GM12801 (cell line): ENCODE results near the gene UPK1A.

Source experiments
- CTCF ChIP-seq: IDR thresholded peaks from one replicate; pipeline ENCODE4 v1.5.1; 2011; ENCODE audit warnings: control low read depth; ENCODE audit not compliant: insufficient read length; ENCODE audit errors: extremely low read depth

The UPK1A gene

GRCh38 chr19:35657904-35658700, 8.2 kb upstream of the UPK1A start:
- no peak for TF ChIP-seq CTCF

- no peak for TF ChIP-seq CTCF
These were observed 4.3 kb upstream of the UPK1A start for GRCh38 chr19:35661995-35662340.

GRCh38 chr19:35663981-35664380, 2.3 kb upstream of the UPK1A start:
- no peak for TF ChIP-seq CTCF

- TF ChIP-seq CTCF = no peak
These were observed 1.2 kb upstream of the UPK1A start for GRCh38 chr19:35665157-35665556.

- TF ChIP-seq CTCF = no peak
These were observed 713 bp upstream of the UPK1A start for GRCh38 chr19:35665604-35666003.

GRCh38 chr19:35669566-35669965, 3.2 kb downstream of the UPK1A start:
- TF ChIP-seq CTCF = no peak

- no peak for TF ChIP-seq CTCF
These were observed 3.7 kb downstream of the UPK1A start for GRCh38 chr19:35669974-35670373.

- TF ChIP-seq CTCF = no peak
These were observed 4.4 kb downstream of the UPK1A start for GRCh38 chr19:35670686-35671085.
